ENCODE data around the gene WDHD1.

The WDHD1 gene, protein sequence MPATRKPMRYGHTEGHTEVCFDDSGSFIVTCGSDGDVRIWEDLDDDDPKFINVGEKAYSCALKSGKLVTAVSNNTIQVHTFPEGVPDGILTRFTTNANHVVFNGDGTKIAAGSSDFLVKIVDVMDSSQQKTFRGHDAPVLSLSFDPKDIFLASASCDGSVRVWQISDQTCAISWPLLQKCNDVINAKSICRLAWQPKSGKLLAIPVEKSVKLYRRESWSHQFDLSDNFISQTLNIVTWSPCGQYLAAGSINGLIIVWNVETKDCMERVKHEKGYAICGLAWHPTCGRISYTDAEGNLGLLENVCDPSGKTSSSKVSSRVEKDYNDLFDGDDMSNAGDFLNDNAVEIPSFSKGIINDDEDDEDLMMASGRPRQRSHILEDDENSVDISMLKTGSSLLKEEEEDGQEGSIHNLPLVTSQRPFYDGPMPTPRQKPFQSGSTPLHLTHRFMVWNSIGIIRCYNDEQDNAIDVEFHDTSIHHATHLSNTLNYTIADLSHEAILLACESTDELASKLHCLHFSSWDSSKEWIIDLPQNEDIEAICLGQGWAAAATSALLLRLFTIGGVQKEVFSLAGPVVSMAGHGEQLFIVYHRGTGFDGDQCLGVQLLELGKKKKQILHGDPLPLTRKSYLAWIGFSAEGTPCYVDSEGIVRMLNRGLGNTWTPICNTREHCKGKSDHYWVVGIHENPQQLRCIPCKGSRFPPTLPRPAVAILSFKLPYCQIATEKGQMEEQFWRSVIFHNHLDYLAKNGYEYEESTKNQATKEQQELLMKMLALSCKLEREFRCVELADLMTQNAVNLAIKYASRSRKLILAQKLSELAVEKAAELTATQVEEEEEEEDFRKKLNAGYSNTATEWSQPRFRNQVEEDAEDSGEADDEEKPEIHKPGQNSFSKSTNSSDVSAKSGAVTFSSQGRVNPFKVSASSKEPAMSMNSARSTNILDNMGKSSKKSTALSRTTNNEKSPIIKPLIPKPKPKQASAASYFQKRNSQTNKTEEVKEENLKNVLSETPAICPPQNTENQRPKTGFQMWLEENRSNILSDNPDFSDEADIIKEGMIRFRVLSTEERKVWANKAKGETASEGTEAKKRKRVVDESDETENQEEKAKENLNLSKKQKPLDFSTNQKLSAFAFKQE

DNA sequence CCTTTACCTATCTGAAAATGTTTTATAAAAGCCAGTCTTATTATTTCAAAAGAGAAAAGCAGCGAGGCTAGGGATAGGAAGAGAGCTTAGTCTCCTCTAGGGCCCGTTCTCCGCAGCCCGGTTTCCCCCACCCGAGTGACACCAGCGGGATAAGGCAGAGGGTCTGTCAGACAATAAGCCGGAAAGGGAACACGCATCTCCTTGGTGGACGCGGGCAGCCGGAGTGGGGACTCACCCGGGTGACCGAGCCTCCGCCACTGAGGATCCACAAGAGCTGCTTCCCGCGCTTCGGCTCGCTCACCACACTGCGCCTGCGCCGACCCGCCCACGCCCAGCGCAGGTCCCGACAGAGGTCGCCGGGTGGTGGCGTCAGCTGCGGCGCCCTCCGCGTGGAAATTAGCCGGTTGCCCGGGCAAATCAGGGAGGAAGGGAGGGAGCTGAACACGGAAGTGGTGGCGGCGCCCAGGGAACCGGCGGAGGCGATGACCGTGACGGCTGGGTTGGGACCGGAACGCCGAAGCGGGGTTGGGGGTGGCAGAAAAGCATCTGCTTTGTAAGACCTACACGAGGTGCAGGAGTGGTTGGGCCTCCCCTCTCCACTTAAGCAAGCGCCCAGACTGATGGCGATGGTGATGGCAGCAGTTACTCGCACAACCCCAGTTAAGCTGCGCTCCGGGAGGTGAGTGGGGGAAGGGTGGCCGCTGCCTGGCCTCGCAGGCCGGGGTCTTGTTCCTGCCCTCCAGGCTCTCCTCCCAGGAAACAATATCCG is at the start of gene WDHD1, which contains the start of gene SOCS4:
Gene WDHD1, minus strand, starts transcription at position 307 of the 769 bp plus-strand sequence. CDS start 312 bp downstream, outside the sequence.
Gene SOCS4, plus strand, starts transcription at position 444 of the 769 bp plus-strand sequence. CDS start 15,806 bp downstream, outside the sequence.
- H3K4me3 ChIP-seq (ENCODE audit: low read depth, low read length): peak within 1 kb of the TSS; percentile 86
- peak; percentile 92 for DNase-seq (ENCODE audit: low read depth)
- TF ChIP-seq, protein P1, sequence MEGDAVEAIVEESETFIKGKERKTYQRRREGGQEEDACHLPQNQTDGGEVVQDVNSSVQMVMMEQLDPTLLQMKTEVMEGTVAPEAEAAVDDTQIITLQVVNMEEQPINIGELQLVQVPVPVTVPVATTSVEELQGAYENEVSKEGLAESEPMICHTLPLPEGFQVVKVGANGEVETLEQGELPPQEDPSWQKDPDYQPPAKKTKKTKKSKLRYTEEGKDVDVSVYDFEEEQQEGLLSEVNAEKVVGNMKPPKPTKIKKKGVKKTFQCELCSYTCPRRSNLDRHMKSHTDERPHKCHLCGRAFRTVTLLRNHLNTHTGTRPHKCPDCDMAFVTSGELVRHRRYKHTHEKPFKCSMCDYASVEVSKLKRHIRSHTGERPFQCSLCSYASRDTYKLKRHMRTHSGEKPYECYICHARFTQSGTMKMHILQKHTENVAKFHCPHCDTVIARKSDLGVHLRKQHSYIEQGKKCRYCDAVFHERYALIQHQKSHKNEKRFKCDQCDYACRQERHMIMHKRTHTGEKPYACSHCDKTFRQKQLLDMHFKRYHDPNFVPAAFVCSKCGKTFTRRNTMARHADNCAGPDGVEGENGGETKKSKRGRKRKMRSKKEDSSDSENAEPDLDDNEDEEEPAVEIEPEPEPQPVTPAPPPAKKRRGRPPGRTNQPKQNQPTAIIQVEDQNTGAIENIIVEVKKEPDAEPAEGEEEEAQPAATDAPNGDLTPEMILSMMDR (conservative IDR thresholded peaks at IDR 0.05; ENCODE audit: low read depth, low read length): peak; percentile 6

DNA sequence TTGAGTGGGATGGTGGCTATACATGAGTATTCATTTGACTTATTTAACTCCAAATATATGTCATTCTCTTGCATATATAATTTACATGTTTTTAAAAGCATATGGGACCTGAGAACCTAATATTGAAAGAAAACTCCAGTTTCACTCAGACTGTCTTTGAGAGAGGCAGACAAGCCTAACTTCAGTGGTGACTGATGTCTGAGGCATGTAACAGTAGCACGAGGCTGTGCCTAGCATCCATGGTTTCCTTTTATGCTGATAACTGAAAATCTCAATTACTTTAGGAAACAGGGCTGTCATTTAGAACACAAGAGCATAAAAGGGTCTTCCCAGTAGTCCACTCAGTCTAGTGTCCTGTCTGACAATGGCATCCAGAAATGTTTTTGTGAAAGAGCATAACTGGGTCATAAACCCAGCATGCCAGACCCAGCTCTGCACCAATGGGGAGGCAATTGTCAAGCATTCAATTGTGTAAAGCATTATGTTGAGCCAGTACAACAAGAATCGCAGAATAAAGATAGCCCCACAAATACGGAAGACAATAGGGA is 48.8 kb upstream of the WDHD1 start:
- TF ChIP-seq, protein P1 (conservative IDR thresholded peaks at IDR 0.05; ENCODE audit: low read depth, low read length): no peak
- no peak overlapping the region for H3K4me3 ChIP-seq (ENCODE audit: low read depth, low read length)
- DNase-seq (ENCODE audit: low read depth): peak; percentile 70

DNA sequence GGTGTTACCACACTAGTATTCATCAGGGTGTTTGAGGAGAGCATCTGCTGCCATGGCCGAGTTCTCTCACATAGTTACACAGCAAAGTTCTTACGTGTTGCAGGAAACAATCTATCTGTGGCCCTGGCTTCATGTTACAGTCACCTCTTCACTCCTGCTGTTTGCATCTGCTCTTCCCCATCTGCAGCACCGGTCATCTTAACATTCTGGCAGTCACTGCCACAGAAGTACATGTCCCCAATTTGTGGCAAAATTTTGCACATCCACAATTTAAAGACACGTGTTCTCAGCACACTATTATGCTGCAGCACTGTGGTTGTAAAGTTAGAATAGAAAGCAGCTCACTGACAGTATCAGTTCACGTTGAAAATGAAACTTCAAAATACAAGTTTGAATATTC is 47.8 kb upstream of the WDHD1 start:
- no peak overlapping the region for H3K4me3 ChIP-seq (ENCODE audit: low read depth, low read length)
- peak; percentile 78 for DNase-seq (ENCODE audit: low read depth)
- TF ChIP-seq, protein P1 (conservative IDR thresholded peaks at IDR 0.05; ENCODE audit: low read depth, low read length): no peak

DNA sequence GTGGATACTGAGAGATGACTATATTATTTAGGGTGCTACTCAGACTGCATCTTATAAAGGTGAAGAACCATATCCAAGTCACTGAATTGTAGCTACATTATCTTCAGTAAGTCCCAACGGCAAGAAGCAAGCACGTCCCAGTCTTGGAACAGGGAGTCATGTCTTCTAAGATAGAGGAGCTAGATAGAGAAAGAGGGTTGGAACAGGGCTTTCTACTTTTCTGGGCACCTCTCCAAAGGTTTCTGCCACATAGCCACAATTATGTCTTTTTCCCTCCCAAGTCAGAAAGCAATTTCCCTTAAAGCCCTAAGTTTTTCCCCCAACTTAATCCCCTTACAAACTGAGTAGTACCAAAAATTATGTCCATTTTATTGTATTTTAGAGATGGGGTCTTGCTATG is 47.0 kb upstream of the WDHD1 start:
- peak; percentile 85 for DNase-seq (ENCODE audit: low read depth)
- no peak overlapping the region for H3K4me3 ChIP-seq (ENCODE audit: low read depth, low read length)
- TF ChIP-seq, protein P1 (conservative IDR thresholded peaks at IDR 0.05; ENCODE audit: low read depth, low read length): no peak

DNA sequence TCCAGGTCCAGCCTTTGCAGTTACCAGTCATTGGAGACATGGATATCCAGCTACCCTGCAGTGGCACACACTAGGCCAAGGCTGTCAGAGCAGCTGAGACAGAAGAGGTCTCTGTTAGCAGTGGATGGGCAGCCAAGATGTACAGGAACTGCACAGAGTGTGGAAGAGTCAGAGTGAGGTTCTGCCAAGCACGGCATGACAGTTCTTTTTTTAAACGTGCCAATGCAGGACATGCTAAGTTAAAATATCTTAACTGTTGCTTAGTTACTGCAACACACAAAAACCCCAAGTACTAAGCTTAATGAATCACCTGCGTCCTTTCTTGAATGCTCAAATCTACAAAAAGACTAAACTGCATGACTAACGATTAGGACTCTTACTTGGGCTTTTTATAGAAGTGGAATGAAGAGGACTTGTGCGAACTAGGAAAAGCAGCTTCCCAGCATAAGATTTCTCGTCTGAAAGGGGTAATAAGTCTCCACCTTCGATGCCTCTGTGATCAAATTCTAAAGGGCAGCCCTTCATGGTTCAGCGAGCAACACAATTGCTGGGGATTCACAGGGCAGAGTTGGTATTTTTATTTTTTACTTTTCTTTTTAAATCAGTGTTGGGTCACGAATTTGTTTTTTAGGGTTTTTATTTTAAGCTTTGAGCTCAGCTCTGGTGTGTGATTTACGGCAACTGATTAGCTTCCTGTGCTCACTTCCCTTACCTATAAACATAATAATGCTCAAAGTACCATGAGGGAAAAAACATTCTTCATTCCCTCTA is 45.2 kb upstream of the WDHD1 start:
- TF ChIP-seq, protein P1 (conservative IDR thresholded peaks at IDR 0.05; ENCODE audit: low read depth, low read length): no peak
- H3K4me3 ChIP-seq (ENCODE audit: low read depth, low read length): no peak overlapping the region
- DNase-seq (ENCODE audit: low read depth): peak; percentile 65

All from choroid plexus epithelial cell (primary cell).